PC-9 (cell line): ENCODE results near the gene FBXO34.

Experiments used
- EZH2 ChIP-seq: fragments of 200-600 bp; sonication (generic); IDR thresholded peaks from 2 replicates; pipeline ENCODE4 v1.8.0; 2017; ENCODE audit warnings: antibody characterized with exemption, low read depth
- TF ChIP-seq, protein P1 (sequence below): fragments of 200-600 bp; sonication (generic); conservative IDR thresholded peaks from 2 replicates; pipeline ENCODE4 v1.6.1; 2017; ENCODE audit warnings: mixed run types, antibody characterized with exemption, mild to moderate bottlenecking, moderate library complexity

DNA sequence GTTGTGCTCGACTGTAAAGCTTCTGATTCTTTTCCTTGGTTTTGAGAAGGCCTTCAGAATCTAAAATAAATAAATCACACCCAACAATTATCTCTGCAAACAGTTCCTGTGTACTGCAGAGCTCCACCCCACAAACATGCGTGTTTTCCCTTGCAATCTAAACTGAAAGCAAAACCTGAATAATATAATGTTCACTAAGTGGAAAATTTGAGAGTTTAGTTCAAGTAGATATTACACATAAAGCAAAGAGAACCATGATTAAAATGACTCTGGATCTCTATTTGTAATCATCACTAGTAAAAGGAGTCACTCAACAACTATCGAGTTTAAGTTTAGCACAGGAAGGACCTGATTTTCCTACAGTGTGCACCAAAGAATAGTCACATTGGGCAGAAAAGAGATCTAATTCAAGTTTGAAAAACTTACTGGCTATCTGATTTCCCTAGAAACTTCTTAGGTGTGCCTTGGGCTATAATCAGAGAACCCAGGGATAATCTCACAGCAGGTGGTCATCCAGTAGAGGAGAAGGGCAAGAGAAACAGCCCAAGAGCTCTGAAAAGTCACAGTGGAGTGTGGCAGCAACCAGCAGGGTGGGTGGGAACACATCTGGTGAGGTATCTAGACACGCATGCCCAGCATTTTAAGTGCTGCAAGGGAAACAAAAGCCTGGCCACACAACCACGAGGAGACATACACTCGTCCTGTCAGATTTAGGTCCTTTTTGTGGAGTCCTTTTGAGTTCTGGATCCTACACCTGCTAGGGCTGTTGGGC is 115.0 kb downstream of the FBXO34 start:
- TF ChIP-seq, protein P1, sequence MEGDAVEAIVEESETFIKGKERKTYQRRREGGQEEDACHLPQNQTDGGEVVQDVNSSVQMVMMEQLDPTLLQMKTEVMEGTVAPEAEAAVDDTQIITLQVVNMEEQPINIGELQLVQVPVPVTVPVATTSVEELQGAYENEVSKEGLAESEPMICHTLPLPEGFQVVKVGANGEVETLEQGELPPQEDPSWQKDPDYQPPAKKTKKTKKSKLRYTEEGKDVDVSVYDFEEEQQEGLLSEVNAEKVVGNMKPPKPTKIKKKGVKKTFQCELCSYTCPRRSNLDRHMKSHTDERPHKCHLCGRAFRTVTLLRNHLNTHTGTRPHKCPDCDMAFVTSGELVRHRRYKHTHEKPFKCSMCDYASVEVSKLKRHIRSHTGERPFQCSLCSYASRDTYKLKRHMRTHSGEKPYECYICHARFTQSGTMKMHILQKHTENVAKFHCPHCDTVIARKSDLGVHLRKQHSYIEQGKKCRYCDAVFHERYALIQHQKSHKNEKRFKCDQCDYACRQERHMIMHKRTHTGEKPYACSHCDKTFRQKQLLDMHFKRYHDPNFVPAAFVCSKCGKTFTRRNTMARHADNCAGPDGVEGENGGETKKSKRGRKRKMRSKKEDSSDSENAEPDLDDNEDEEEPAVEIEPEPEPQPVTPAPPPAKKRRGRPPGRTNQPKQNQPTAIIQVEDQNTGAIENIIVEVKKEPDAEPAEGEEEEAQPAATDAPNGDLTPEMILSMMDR = no peak
- no peak for TF ChIP-seq EZH2
